GM12865 (cell line): ENCODE measurements around the gene NUP160.
"Not testable (repeated sequence)": the region's sequence is repeated elsewhere in the genome, so short reads cannot be mapped to it uniquely, and the experiment has no call there.

Experiments
- DNase-seq: peaks from one replicate; pipeline ENCODE4 v3.0.0; 2010; ENCODE audit warnings: low read depth
- H3K4me3 ChIP-seq: 2 replicates; pipeline ENCODE4 v1.5.1; 2011; ENCODE audit warnings: mild to moderate bottlenecking, low read depth, low read length, control low read depth
- CTCF ChIP-seq: IDR thresholded peaks from 2 replicates; pipeline ENCODE4 v1.5.1; 2011; ENCODE audit warnings: low read length, control low read depth, low read depth, inconsistent platforms; ENCODE audit not compliant: insufficient read depth; ENCODE audit errors: missing control alignments

The NUP160 gene

GRCh38 chr11:47828284-47828683, 19.9 kb downstream of the NUP160 start:
- H3K4me3 ChIP-seq: no peak overlapping the region
- DNase-seq: no peak
- TF ChIP-seq CTCF: no peak

GRCh38 chr11:47822664-47823063, 25.5 kb downstream of the NUP160 start:
- not testable (repeated sequence) for DNase-seq, H3K4me3 ChIP-seq

- no peak overlapping the region for H3K4me3 ChIP-seq
Observed at GRCh38 chr11:47819743-47820142, 28.4 kb downstream of the NUP160 start.

GRCh38 chr11:47800759-47801158, 47.4 kb downstream of the NUP160 start:
- no peak overlapping the region for H3K4me3 ChIP-seq
- no peak for DNase-seq
- TF ChIP-seq CTCF: no peak

More at GRCh38 chr11:47819743-47820142, 28.4 kb downstream of the NUP160 start:
- TF ChIP-seq CTCF: no peak
- no peak for DNase-seq

GRCh38 chr11:47797633-47798032, 50.5 kb downstream of the NUP160 start:
- no peak for DNase-seq
- no peak for TF ChIP-seq CTCF
- no peak overlapping the region for H3K4me3 ChIP-seq

- H3K4me3 ChIP-seq: no peak overlapping the region
- no peak for DNase-seq
- no peak for TF ChIP-seq CTCF
Observed at GRCh38 chr11:47791774-47792430, 56.2 kb downstream of the NUP160 start.

- not testable (repeated sequence) for H3K4me3 ChIP-seq
Observed at GRCh38 chr11:47790017-47790416, 58.1 kb downstream of the NUP160 start.

GRCh38 chr11:47788181-47788580, 60.0 kb downstream of the NUP160 start:
- DNase-seq: no peak
- H3K4me3 ChIP-seq: no peak overlapping the region
- no peak for TF ChIP-seq CTCF

More at GRCh38 chr11:47790017-47790416, 58.1 kb downstream of the NUP160 start:
- DNase-seq: not testable (repeated sequence)
